GM18868 (cell line): Measurements from ENCODE around the gene TRMT61A.

Experiments
- ATAC-seq: cut with Tn5 transposase; IDR thresholded peaks from one replicate; pipeline ENCODE4 v1.9.1; 2021; ENCODE audit warnings: mild to moderate bottlenecking, moderate library complexity; ENCODE audit not compliant: unreplicated experiment

Gene TRMT61A

DNA sequence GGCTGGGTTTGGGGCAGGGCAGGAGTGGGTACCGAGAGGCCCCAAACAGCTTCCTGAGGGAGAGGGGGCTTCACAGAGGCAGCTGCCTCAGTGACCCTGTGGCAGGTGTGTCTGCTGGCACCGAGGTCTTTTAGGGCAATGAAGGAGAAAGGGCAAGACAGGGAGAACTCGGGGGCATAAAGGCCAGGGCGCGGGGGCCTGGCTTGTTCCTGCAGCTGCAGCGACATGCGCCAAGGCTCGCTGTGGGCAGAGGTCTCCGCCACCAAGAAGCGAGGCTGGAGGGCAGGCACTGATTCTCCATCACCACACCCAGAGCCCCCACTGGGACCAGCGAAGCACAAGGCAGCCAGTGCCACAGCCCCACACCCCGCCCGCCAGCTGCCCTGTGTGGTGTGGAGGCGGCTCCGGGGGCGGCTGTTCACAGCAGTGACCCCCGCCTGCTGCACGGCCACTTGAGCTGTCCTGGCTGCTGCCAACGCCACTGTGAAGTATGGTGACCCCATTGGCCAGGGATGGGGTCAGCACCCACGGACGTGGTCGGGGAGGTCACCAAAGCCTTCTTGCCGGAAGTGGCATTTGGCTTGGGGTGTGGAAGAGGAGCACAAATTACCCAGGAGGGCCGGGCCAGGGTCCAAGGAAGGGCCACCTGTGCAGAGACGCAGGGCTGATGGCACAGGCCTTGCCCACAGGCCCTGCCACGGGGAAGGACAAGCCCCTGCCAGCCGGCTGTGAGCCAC is 17.1 kb downstream of the TRMT61A start:
- ATAC-seq: no peak

DNA sequence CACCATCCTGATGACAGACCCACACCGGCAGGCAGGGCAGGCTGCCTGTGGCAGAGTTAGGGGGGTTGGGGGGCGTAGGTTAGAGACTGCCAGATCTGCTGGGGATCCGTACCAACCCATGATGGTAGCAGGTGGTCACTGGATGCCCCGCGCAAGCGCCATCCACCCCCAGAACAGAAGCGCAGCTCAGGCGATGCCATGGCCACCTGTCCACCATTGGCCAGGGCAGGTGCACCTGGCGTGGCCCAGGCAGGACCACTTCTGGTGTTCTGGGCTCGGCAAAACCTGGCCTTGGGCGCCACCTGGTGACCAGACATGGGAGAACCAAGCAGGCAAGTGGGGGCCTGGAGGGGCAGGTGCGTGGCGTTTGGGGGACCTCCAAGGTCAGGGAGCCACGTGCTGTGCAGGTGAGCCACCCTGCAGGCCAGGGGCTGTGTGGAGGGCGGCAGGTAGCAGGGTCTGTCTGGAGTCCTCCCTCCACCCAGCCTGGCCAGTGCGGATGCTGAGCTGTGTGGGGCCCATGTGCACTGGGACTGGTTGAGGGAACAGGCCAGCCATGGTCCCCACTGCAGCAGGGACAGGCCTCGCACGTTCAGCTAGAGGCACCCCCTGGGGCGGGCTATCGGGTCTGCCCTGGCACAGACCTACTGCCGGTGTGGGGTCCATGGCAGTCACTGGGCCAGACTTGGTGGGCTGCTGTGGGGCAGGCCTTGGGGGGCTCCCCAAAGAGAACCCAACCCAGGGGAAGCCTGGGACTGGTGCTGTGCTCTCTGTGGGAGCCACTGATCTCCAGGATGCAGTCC is 17.9 kb downstream of the TRMT61A start:
- ATAC-seq: peak; percentile 57

DNA sequence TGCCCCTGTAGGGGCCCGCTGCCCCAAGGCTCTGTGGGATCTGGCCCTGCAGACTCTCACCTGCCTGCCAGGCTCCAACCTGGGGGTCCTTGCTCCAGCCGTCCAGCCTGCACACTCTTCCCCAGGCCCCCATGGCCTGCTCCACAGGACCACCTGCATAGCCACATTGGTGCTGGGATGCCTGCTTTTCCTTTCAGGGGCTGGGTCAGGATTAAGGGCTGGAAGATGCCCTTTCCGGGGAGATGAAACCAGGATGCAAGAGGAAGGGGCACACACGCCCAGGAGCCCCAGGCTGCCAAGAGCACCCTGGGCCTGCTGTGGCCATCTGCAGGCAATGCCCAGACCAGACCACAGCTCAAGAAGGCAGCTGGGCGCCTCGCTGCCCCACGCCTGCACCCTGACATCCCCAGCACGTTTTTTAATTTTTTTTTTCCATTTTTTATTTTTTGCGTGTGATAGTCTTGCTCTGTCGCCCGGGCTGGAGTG is 18.5 kb downstream of the TRMT61A start:
- no peak for ATAC-seq

DNA sequence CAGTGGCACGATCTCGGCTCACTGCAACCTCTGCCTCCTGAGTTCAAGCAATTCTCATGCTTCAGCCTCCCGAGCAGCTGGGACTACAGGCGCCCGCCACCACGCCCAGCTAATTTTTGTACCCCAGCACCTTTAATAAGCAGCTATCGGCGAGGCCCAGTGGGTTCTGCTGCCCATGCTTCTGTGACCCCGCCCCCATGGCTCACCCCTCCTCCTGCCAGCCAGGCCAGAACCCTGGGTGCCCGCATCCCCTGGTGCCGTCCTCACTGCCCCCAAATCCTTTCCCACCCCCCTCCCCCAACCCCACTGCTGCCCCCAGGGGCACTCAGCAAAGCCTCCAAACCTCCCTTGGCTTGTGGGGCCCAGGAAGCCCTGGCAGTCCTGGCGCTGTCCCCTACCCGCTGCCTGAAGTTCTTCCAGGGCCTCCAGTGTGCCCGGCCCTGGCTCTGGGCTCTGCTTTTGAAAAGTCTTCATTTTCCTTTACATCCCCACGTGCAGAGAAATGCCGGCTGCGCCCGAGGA is 19.0 kb downstream of the TRMT61A start:
- no peak for ATAC-seq

DNA sequence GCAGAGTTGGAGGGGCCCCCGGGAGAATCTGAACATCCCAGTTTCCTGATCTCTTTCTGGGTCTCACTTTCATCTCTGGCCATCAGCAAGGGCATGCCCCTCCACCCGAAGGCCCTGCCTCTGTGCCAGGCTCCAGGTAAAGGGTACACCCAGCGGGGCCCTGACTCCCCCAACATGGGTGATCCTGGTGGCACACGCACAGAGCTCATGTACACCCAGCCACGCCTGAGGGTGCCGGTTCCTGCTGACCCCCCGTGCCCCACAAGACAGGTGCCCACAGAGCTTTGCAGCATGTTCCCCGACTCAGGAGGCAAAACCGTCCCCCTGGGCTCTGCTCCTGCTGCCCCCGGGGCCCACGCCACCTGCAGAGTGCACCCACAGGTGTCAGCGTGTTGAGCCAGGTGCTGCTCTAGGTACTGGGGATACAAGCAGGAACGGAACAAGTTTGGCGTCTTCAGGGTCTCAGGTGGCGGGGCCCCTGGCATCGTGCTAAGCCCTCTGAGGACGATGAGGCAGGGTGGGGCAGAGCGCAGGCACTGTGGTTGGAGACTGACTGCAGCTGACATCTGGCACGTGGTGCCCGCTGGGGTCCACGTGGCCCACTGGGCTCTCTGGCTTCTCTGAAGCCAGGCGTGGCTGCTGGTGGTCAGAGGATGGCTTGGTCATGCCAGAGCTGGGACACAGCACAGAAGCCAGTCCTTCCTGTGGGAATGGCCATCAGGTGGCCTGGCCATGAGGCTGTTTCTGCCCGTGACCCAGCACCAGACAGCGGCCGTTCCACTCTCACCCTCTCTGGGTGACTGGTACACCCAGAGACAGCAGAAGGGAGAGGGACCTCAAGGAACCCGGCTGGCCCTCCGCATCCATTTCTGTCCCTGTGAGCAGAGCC is 19.7 kb downstream of the TRMT61A start:
- no peak for ATAC-seq

DNA sequence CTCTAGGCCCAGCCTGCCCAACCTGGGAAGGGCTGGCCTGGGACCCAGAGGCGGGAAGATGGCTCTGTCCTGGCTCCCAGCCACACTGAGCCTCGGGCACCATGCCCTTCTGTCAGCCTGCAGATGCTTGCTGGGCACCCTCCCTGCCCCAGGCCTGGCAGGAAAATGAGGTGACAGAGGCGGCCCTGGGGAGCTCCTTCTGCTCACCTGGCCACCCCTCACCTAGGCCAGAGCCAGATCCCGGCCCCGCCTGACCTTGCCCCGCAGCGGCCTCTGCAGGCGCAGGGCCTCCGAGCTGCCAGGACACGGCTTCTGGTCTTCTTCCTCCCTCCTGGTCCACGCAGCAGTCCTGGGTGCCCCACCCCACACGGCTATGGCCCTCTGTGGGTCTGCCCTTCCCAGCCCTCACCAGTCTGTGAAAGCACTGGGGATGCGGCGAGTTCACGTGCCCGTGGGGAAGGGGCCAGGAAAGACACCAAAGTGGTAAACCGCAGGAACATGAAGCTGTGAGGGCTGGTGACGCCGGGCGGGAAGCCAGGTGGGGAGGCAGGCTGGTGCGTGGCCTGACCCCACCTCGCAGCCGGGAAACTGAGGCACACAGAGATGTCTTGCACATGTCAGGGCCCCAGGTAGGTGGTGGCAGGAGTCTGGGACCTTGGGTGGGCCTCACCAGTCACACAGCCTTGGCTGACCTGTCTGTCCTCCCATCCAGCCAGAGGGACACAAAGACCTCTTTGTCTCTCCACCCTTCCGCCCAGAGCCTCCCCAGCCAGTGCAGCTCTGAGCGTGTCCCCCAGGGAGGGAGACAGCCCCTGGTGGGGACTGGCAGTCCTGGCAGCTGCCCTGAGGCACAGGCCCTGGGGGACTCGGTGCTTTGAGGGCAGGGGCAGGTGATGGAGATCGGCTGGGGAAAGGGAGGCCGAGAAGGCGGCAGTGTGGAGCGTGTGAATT is 20.6 kb downstream of the TRMT61A start:
- no peak for ATAC-seq

DNA sequence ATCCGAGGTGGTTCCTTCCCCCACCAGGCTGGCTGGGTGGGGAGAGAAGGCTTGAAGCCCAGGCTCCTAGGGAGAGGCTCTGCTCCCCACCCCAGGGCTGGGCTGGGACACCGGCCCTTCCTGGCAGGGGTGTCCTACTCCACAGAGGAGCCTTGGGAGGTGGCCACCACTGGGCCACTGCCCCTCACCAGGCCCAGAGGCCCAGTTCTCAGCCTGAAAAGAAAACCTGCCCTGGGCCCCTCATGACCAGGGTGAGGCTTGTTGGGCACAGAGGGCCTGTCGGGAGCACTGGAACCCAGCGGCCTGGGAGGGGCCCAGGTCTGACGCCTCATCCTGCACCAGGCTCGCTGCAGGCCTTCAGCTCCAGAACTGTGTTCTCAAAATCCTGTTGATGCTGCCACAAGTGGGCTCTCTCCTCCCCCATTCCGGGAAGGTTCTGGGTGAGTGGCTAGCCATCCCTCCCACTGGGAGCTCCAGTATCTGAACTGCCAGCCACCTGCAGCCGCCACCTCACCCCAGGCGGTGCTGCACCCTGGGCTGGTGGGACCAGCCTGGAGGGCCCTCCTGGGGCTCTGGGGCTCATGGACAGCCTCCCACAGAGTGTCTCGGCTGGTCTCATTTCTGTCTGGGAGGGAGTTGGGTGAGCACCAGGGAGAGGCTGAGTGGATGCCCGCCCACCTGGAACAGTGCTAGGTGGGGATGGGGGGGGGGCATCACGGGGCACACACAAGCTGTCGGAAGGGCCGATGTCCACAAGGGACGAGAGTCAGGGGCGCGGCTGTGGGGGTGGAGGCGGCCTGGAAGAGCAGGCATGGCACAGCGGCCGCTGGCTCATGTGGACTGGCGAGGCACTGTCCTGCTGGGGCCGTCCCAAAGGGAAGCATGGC is 21.7 kb downstream of the TRMT61A start:
- ATAC-seq: no peak

DNA sequence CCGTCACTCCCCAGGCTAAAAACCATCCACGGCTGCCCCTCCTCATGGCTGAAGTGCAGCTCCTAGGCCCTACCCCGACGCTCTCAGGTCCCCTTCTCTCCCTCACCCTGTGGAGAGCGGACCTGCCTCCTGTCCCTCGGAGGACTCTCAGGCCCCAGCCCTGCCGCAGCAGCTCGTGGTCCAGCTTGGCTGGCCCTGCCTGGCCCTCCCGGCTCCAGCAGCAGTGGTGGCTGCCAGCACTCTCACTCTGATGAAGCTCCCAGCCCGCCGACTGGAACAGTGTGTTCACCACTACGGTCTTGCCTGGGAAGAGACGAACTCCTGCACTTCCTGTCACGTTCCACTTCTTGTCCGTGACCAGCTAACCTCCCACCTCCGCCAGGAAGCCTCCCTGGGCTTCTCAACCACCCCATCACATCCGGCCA is 22.4 kb downstream of the TRMT61A start:
- ATAC-seq: no peak

DNA sequence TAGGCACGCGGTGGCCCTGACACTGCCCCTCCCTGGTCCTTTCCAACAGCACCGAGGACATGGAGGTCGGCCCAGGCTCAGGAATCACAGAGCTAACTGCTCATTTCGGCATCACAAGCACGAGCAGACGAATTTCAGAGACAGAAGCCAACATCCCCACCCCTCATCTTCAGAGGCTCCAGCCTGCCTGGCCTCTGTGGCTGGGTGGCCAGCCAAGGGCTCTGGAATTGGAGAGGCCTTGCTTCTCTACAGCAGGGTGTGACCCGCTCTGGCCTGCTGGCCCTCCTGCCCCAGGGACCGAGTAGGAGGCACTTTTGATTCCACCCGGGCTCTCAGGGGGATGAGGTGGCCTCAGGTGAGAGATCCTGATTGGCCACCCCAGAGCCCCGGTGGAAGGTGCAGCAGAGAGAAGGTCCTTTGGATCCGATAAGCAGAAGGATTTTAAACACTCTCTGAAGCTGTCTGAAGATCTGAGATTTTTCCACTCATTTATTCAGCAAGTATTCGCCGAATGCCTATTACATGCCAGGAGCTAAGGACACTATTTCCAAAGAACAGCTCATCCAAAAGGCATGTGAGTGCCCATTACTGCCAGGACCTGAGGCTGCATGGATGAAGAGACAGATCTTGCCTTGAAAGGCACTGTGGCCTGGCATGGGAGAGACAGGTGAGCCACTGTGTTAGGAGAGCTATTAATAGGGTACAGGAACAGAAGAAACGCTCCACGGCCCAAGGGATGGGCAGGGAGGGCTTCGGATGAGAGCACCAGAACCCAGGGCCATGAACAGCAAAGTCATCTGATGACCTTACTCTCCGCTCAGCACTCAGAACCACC is 23.2 kb downstream of the TRMT61A start:
- no peak for ATAC-seq

DNA sequence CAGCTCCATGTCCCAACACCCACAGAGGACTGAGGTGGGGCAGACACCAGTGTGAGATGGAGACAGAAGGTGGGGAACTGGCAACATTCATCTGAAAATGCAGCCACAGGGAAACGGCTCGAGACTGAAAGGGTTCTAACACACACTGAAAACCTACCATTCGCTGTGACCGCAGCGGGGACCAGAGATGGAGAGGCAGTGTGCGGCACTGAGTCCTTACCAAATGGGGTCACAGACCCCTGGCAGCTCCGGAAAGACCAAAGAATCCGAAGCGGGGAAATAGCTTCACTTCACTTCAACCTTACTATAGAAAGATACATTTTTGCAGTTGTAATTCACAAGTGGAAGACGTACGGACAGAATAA is 23.8 kb downstream of the TRMT61A start:
- no peak for ATAC-seq

DNA sequence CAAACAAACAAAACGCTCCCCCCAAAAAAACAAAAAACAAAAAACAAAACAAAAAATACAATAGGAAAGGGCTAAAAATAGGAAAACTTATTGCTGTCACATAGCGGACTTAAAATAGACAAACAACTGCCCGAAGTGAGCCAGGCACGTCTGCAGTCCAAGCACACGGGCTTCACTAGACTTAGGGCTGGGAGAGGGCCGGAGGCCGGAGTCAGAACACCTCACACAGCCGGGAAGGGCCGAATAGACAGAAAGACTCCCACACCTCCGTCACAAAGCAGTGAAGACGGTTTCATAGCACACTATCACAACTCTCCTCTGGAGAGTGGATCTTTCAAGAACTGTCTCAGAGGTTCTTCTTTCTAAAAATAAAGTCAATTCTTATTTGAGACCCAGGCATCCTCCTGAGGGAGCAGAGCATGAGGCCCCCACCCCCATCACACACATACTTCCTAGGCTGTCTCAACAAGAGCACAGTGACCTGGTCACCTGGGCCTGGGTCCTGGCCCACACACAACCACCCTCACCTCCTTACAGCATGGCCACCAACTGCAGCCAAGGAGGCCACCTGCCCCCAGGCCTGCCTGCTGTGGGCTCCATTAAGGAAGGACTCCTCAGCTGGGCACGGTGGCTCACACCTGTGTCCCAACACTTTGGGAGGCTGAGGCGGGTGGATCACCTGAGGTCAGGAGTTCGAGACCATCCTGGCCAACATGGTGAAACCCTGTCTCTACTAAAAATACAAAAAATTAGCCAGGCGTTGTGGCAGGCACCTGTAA is 26.8 kb downstream of the TRMT61A start:
- no peak for ATAC-seq

DNA sequence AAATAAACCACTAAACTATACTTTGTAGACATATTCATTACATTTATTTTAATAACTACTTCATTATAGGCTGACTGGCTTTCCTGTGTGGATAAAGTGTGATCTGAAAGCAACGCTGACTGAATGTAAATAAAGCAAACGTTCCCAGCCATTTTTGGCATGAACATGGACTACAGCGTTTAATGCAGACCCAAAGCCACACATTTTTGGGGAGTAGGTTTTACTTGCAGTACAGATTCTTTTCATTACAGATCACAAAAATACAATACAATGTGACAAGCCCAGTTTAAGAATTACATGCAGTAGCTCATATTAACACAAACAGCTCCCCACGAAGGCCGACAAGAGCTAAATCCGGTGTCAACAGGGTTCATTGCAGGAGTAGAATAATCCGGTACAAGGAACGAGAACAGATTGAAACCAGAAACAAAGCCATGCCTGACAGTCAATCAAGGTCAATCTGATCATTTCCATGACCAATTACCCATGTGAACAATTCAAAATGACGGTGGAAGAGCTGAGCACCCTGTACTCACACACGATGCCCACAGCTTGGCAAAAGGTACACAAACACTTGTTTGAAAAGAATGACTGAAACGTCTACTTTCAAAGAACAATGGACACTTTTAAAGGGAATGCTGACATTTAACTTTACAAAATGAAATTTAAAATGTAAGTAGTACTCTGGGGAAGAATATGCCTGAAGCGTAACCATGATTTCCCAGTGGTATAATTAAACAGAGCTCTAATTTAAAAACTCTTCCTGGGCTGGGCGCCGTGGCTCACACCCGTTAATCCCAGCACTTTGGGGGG is 28.2 kb downstream of the TRMT61A start:
- ATAC-seq: no peak

DNA sequence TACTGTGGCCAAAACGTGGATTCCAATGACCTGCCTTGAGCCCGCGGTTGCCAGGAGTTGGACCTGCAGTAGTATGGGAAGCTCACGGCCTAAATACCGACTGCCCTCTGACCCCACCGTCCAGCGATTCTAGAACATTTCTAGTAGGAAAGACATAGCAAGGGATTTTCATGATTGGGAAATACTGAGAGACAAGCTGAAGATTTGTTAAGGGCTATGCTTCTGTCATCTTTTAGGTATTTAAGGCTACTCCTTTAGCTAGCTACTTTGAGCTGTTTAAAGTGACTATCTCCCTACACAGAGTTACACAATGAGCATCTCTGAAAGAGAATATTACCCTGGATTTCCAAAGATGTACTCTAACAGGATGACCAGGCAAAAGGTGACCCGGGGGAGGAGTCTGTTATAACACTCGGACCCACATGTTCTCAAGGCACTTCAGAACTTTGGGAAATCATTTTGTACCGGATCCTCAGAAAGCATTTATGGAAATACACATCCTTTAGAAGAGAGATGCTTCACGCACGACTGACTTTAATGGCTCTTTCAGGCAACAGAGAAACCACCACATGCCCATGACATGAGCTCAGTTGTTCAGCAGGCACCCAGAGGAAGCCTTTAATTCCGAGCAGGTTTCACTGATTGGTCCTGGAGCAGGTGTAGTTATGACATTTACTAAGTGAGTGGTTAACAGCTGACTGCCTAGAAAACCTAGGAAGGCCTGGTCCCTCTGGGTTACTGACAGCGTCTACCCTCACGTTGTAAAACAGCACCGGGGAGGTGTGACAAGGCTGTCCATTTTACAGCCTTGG is 29.3 kb downstream of the TRMT61A start:
- ATAC-seq: no peak

DNA sequence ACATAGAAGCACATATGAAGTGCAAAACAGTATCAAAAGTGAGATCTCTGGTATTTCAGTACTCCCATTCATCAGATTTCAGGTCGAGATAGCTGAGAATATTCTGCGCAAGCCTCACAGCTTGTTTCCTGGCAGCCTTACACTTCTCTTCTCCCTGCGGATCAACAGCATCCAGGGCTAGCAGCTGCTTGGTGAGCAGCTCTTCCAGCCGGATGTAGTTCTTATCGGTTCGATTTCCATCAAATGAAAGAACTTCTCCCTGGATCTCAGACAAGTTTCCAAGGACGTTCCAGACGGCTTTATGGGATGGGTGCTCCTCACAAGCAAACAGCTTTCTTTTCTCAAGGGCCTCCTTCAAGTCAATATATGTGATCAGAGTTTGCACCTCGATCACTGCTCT is 30.8 kb downstream of the TRMT61A start:
- no peak for ATAC-seq

DNA sequence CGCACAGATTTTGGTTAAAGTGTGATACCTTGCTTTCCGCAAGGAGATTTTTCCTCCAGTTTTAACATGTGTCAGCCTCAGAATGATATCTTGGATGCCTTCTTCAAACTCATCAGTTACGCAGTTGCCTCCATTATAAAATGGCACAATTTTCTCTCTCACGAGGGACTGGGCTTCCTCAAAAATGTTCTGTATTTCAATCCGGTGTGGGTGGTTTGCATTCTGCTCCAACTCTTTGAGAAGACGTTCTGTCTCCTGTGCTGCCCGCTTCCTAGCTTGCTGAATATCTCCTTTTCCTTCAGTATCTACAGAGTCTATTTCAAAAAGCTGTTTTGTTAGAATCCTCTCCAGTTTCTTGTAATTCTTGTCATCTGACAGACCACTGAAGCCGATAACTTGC is 31.7 kb downstream of the TRMT61A start:
- ATAC-seq: no peak
